Measurements from ENCODE around the gene RALGPS2. TPM values are rescaled to one million over a fixed set of nuclear protein-coding genes. Genes with fewer than 3 reads are reported as not detected.

RALGPS2 gene
- total RNA-seq, 4 donors from 2014 or later = 4.3 to 30.8 (median 16.8) TPM

DNA sequence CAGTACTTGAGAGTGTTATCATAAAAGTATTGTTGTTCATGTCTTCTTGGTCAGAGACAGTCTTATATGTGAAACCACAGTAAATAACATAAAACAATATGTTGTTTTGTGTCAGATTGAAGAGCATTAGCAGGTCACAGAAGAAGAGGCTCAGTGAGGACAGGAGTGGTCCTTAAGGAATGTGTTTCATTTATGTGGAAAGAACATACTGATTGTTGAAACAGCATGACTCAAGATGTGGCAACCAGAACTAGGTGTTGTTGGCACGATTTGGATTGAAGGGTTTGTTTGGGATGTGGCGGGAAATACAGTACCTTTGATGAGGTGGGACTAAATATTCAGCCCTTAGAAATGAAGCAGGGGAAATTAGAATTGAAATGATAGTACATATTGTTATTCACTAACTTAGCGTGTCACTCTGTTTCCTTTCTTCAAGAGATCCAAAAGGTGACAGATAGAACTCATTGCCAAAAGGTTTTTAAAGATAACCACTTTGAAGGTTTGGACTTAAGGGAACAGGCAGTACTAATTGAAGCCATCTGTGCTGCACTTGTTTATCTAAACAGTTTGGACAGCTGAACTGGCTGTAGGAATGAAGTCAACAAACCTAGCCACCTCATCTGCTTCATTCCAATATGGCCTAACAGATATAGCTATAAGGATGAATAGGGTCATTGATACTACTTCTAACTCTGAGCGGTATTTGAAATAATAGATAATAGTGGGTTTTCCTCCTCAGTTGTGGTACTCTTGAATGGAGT is 14.4 kb downstream of the RALGPS2 start:
- H3K4me1 ChIP-seq = no peaks in the 10 kb centered on the region
- 71% methylated on average over 4 of the region's 4 CpGs for WGBS, 2 donors
- H3K27ac ChIP-seq = no peak overlapping the region

DNA sequence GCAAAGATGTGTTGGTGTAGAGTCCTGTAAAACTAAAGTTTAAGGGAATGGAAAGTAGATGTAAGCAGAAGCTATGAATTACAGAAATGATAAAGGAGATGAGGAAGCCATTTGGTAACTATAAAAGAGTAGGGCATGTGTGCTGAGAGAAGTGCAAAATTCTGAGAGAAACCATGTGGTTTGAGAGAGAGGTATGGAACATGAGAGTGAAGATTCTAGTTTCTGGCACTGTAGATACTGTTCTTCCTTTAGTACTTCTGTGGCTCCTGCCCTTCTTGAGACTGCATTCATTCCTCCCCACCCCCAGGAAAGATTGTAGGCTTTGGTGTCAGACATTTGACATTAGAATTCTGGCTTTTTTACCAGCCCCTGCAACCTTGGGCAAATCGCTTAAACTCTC is 15.4 kb downstream of the RALGPS2 start:
- Histone ChIP-seq H3K27ac (no peak overlapping the region), H3K4me3 (no peak overlapping the region), H3K9me3 (peaks cover 0 to 3% (median 0%) of the 10 kb centered on the region in 4 donors), H3K4me1 (no peaks in the 10 kb centered on the region), H3K36me3 (peaks cover 0 to 9% (median 0%) of the 10 kb centered on the region in 3 donors), H3K27me3 (no peaks in the 10 kb centered on the region)
- 91 to 100% methylated on average over 1 of the region's 1 CpG for WGBS, 2 donors
- TF ChIP-seq, protein P1, sequence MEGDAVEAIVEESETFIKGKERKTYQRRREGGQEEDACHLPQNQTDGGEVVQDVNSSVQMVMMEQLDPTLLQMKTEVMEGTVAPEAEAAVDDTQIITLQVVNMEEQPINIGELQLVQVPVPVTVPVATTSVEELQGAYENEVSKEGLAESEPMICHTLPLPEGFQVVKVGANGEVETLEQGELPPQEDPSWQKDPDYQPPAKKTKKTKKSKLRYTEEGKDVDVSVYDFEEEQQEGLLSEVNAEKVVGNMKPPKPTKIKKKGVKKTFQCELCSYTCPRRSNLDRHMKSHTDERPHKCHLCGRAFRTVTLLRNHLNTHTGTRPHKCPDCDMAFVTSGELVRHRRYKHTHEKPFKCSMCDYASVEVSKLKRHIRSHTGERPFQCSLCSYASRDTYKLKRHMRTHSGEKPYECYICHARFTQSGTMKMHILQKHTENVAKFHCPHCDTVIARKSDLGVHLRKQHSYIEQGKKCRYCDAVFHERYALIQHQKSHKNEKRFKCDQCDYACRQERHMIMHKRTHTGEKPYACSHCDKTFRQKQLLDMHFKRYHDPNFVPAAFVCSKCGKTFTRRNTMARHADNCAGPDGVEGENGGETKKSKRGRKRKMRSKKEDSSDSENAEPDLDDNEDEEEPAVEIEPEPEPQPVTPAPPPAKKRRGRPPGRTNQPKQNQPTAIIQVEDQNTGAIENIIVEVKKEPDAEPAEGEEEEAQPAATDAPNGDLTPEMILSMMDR (IDR thresholded peaks at IDR 0.05) = no peak
- no peak for TF ChIP-seq EP300 (IDR thresholded peaks at IDR 0.05)
- TF ChIP-seq POLR2A (IDR thresholded peaks at IDR 0.05) = no peak
- DNase-seq (ENCODE audit: low spot score in 2 of 2) = no peak

More for the DNA sequence above, 14.4 kb downstream of the RALGPS2 start:
- Histone ChIP-seq H3K36me3 (peaks cover 0 to 9% (median 0%) of the 10 kb centered on the region in 3 donors), H3K27me3 (no peaks in the 10 kb centered on the region), H3K9me3 (peaks cover 0 to 3% (median 0%) of the 10 kb centered on the region in 4 donors), H3K4me3 (no peak overlapping the region)
- TF ChIP-seq POLR2A (IDR thresholded peaks at IDR 0.05) (no peak), EP300 (IDR thresholded peaks at IDR 0.05) (no peak)
- TF ChIP-seq, protein P1 (IDR thresholded peaks at IDR 0.05) = no peak
- DNase-seq (ENCODE audit: low spot score in 2 of 2) = no peak

DNA sequence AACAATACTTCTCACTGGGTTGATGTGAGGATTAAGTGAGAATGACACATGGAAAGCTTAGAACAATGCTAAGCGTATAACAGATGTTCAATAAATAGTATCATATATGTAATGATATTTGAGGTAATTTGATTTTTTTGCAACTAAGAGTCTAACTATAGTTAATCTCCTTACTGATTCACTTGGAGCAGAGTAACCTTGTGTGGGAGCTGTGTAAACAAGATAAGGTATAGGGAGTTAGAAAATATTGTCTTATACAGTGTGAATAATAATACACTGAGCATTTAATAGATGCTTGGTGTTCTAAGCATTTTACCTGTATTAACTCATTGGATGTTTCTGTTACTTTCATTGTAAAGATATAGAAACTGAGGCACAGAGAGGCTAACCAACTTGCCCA is 15.9 kb downstream of the RALGPS2 start:
- no peaks in the 10 kb centered on the region for H3K27me3 ChIP-seq
- DNase-seq (ENCODE audit: low spot score in 2 of 2) = no peak
- WGBS, 2 donors = 94 to 98% methylated on average over 1 of the region's 1 CpG
- no peak overlapping the region for H3K27ac ChIP-seq
- peaks cover 0 to 9% (median 0%) of the 10 kb centered on the region in 3 donors for H3K36me3 ChIP-seq
- TF ChIP-seq POLR2A (IDR thresholded peaks at IDR 0.05) (no peak), EP300 (IDR thresholded peaks at IDR 0.05) (no peak)
- TF ChIP-seq, protein P1 (IDR thresholded peaks at IDR 0.05) = no peak
- no peak overlapping the region for H3K4me3 ChIP-seq
- H3K9me3 ChIP-seq = peaks cover 0 to 3% (median 0%) of the 10 kb centered on the region in 4 donors
- H3K4me1 ChIP-seq = no peaks in the 10 kb centered on the region

DNA sequence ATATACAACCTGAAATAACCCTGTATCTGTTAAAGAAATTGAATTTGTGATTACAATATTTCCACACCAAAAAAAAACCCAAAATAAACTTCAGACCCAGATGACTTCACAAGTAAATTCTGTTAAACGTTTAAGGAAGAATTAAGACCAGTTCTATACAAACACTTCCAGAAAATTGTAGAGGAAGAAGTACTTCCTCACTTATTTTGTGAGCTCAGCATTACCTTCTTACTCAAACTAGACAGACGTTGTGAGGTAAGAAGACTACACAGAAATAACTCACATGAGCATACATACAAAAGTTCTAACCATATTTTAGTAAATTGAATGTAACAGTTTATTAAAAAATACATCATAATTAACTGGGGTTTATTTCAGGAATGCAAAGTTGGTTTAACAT is 18.8 kb downstream of the RALGPS2 start:
- TF ChIP-seq EP300 (IDR thresholded peaks at IDR 0.05) (no peak), POLR2A (IDR thresholded peaks at IDR 0.05) (no peak)
- TF ChIP-seq, protein P1 (IDR thresholded peaks at IDR 0.05) = no peak
- no peak overlapping the region for H3K4me3 ChIP-seq
- H3K4me1 ChIP-seq = no peaks in the 10 kb centered on the region
- H3K36me3 ChIP-seq = peaks cover 0 to 9% (median 0%) of the 10 kb centered on the region in 3 donors
- DNase-seq (ENCODE audit: low spot score in 2 of 2) = no peak
- no peak overlapping the region for H3K27ac ChIP-seq
- no peaks in the 10 kb centered on the region for H3K27me3 ChIP-seq
- WGBS, 2 donors = 81 to 83% methylated on average over 2 of the region's 2 CpGs
- H3K9me3 ChIP-seq = peaks cover 0 to 3% (median 0%) of the 10 kb centered on the region in 4 donors

DNA sequence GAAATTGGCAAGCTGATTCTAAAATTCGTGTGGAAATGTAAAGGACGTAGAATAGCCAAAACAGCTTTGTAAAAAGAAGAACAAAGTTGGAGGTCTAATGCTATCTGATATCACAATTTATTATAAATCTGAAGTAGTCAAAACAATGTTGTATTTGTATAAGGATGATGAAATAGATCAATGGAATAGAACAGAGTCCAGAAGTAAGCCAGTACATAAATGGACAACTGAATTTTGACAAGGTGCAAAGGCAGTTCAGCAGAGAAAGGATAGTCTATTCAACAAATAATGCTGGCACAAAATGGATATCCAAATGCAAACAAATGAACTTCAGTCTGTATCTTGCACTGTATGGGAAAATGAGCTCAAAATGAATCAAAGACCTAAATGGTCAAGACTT is 20.2 kb downstream of the RALGPS2 start:
- Histone ChIP-seq H3K36me3 (peaks cover 0 to 9% (median 0%) of the 10 kb centered on the region in 3 donors), H3K4me1 (no peaks in the 10 kb centered on the region), H3K27ac (no peak overlapping the region), H3K9me3 (peaks cover 0 to 3% (median 0%) of the 10 kb centered on the region in 4 donors), H3K4me3 (no peak overlapping the region), H3K27me3 (no peaks in the 10 kb centered on the region)
- no peak for DNase-seq (ENCODE audit: low spot score in 2 of 2)
- TF ChIP-seq POLR2A (IDR thresholded peaks at IDR 0.05) = no peak
- TF ChIP-seq, protein P1 (IDR thresholded peaks at IDR 0.05) = no peak
- TF ChIP-seq EP300 (IDR thresholded peaks at IDR 0.05) = no peak
- WGBS, 2 donors = 58 to 76% methylated on average over 2 of the region's 2 CpGs

Data from tibial nerve (tissue), 4 donors.